ENCODE results near the gene PHKA2.

Gene PHKA2

GRCh38 chrX:18883961-18884765, 99.8 kb downstream of the PHKA2 start:
- Histone ChIP-seq H3K4me3 (ENCODE audit: low read length, poor library complexity, severe bottlenecking) (no peak overlapping the region), H3K4me2 (ENCODE audit: low read depth, low read length, poor library complexity, severe bottlenecking) (no peak overlapping the region), H3K9me2 (replicated peaks; ENCODE audit: low read depth, low read length) (no peaks in the 10 kb centered on the region), H3K4me1 (ENCODE audit: insufficient read depth, low read length, poor library complexity, severe bottlenecking) (no peaks in the 10 kb centered on the region), H3K27me3 (ENCODE audit: insufficient read depth, low read length, poor library complexity, severe bottlenecking) (no peaks in the 10 kb centered on the region), H3K9me3 (ENCODE audit: insufficient read depth, low read depth, low read length) (no peaks in the 10 kb centered on the region), H3F3A (ENCODE audit: low read depth) (no peaks in the 10 kb centered on the region), H2AFZ (ENCODE audit: low read length) (no peak overlapping the region), H3K9ac (ENCODE audit: low read depth, low read length, poor library complexity, severe bottlenecking) (no peak overlapping the region), H3K36me3 (ENCODE audit: insufficient read depth, low read length) (no peaks in the 10 kb centered on the region), H3K79me2 (ENCODE audit: insufficient read depth, low read length) (no peaks in the 10 kb centered on the region), H4K20me1 (ENCODE audit: insufficient read depth, low read length, poor library complexity, severe bottlenecking) (no peaks in the 10 kb centered on the region)
- no peak for TF ChIP-seq EZH2phosphoT487 (IDR thresholded peaks at IDR 0.05; ENCODE audit: borderline replicate concordance)
- TF ChIP-seq CTCF (conservative IDR thresholded peaks at IDR 0.05; ENCODE audit: low read length): no peak

GRCh38 chrX:18883234-18883960, 100.5 kb downstream of the PHKA2 start:
- Histone ChIP-seq H3K4me2 (ENCODE audit: low read depth, low read length, poor library complexity, severe bottlenecking) (no peak overlapping the region), H2AFZ (ENCODE audit: low read length) (no peak overlapping the region), H3K9me2 (replicated peaks; ENCODE audit: low read depth, low read length) (no peaks in the 10 kb centered on the region), H3K27me3 (ENCODE audit: insufficient read depth, low read length, poor library complexity, severe bottlenecking) (no peaks in the 10 kb centered on the region), H3K9me3 (ENCODE audit: insufficient read depth, low read depth, low read length) (no peaks in the 10 kb centered on the region), H3F3A (ENCODE audit: low read depth) (no peaks in the 10 kb centered on the region), H3K9ac (ENCODE audit: low read depth, low read length, poor library complexity, severe bottlenecking) (no peak overlapping the region), H3K4me3 (ENCODE audit: low read length, poor library complexity, severe bottlenecking) (no peak overlapping the region), H4K20me1 (ENCODE audit: insufficient read depth, low read length, poor library complexity, severe bottlenecking) (no peaks in the 10 kb centered on the region), H3K4me1 (ENCODE audit: insufficient read depth, low read length, poor library complexity, severe bottlenecking) (no peaks in the 10 kb centered on the region), H3K36me3 (ENCODE audit: insufficient read depth, low read length) (no peaks in the 10 kb centered on the region), H3K79me2 (ENCODE audit: insufficient read depth, low read length) (no peaks in the 10 kb centered on the region)
- no peak for TF ChIP-seq CTCF (conservative IDR thresholded peaks at IDR 0.05; ENCODE audit: low read length)
- no peak for TF ChIP-seq EZH2phosphoT487 (IDR thresholded peaks at IDR 0.05; ENCODE audit: borderline replicate concordance)

- H4K20me1 ChIP-seq (ENCODE audit: insufficient read depth, low read length, poor library complexity, severe bottlenecking): no peaks in the 10 kb centered on the region
- no peak for TF ChIP-seq CTCF (conservative IDR thresholded peaks at IDR 0.05; ENCODE audit: low read length)
- no peak overlapping the region for H3K4me3 ChIP-seq (ENCODE audit: low read length, poor library complexity, severe bottlenecking)
- H3K27me3 ChIP-seq (ENCODE audit: insufficient read depth, low read length, poor library complexity, severe bottlenecking): no peaks in the 10 kb centered on the region
- H3F3A ChIP-seq (ENCODE audit: low read depth): no peaks in the 10 kb centered on the region
- no peaks in the 10 kb centered on the region for H3K79me2 ChIP-seq (ENCODE audit: insufficient read depth, low read length)
- H3K36me3 ChIP-seq (ENCODE audit: insufficient read depth, low read length): no peaks in the 10 kb centered on the region
- H3K9me2 ChIP-seq (replicated peaks; ENCODE audit: low read depth, low read length): no peaks in the 10 kb centered on the region
- H2AFZ ChIP-seq (ENCODE audit: low read length): no peak overlapping the region
- H3K4me1 ChIP-seq (ENCODE audit: insufficient read depth, low read length, poor library complexity, severe bottlenecking): no peaks in the 10 kb centered on the region
- H3K4me2 ChIP-seq (ENCODE audit: low read depth, low read length, poor library complexity, severe bottlenecking): no peak overlapping the region
- H3K9me3 ChIP-seq (ENCODE audit: insufficient read depth, low read depth, low read length): no peaks in the 10 kb centered on the region
- H3K9ac ChIP-seq (ENCODE audit: low read depth, low read length, poor library complexity, severe bottlenecking): no peak overlapping the region
These were observed 104.8 kb downstream of the PHKA2 start for GRCh38 chrX:18879144-18879543.

Data from Loucy (cell line).